ENCODE data around the gene MEOX2.

The MEOX2 gene

GRCh38 chr7:15606561-15606960 is 79.9 kb downstream of the MEOX2 start:
- DNase-seq (ENCODE audit: low read depth): no peak
- no peak for TF ChIP-seq CTCF (IDR thresholded peaks at IDR 0.05; ENCODE audit: low read length, missing control alignments)
- H3K4me3 ChIP-seq (replicated peaks; ENCODE audit: low read depth, low read length): no peak overlapping the region

- no peak overlapping the region for H3K4me3 ChIP-seq (replicated peaks; ENCODE audit: low read depth, low read length)
- TF ChIP-seq CTCF (IDR thresholded peaks at IDR 0.05; ENCODE audit: low read length, missing control alignments): no peak
- no peak for DNase-seq (ENCODE audit: low read depth)
These were observed 82.3 kb downstream of the MEOX2 start for GRCh38 chr7:15604166-15604565.

- H3K4me3 ChIP-seq (replicated peaks; ENCODE audit: low read depth, low read length): no peak overlapping the region
- no peak for DNase-seq (ENCODE audit: low read depth)
- TF ChIP-seq CTCF (IDR thresholded peaks at IDR 0.05; ENCODE audit: low read length, missing control alignments): no peak
These were observed 83.4 kb downstream of the MEOX2 start for GRCh38 chr7:15603124-15603523.

- no peak overlapping the region for H3K4me3 ChIP-seq (replicated peaks; ENCODE audit: low read depth, low read length)
- peak; percentile 44 for DNase-seq (ENCODE audit: low read depth)
- TF ChIP-seq CTCF (IDR thresholded peaks at IDR 0.05; ENCODE audit: low read length, missing control alignments): no peak
These were observed 84.2 kb downstream of the MEOX2 start for GRCh38 chr7:15602236-15602635.

- no peak for TF ChIP-seq CTCF (IDR thresholded peaks at IDR 0.05; ENCODE audit: low read length, missing control alignments)
- no peak for DNase-seq (ENCODE audit: low read depth)
- H3K4me3 ChIP-seq (replicated peaks; ENCODE audit: low read depth, low read length): no peak overlapping the region
These were observed 85.3 kb downstream of the MEOX2 start for GRCh38 chr7:15601175-15601574.

- no peak for TF ChIP-seq CTCF (IDR thresholded peaks at IDR 0.05; ENCODE audit: low read length, missing control alignments)
- no peak overlapping the region for H3K4me3 ChIP-seq (replicated peaks; ENCODE audit: low read depth, low read length)
- no peak for DNase-seq (ENCODE audit: low read depth)
These were observed 86.2 kb downstream of the MEOX2 start for GRCh38 chr7:15600298-15600697.

- H3K4me3 ChIP-seq (replicated peaks; ENCODE audit: low read depth, low read length): no peak overlapping the region
- TF ChIP-seq CTCF (IDR thresholded peaks at IDR 0.05; ENCODE audit: low read length, missing control alignments): no peak
These were observed 92.0 kb downstream of the MEOX2 start for GRCh38 chr7:15594461-15594860.

More at GRCh38 chr7:15594461-15594860, 92.0 kb downstream of the MEOX2 start:
- DNase-seq (ENCODE audit: low read depth): no peak
